Urinary bladder (tissue), 4 donors: ENCODE data around the gene NDUFA13. TPM values are rescaled to one million over a fixed set of nuclear protein-coding genes. Genes with fewer than 3 reads are reported as not detected.
"Not testable (repeated sequence)": the region's sequence is repeated elsewhere in the genome, so short reads cannot be mapped to it uniquely, and the experiment has no call there.

ENCODE experiments used
- DNase-seq: peaks from one replicate; pipeline ENCODE4 v3.0.0-alpha.2; 2015; ENCODE audit errors: extremely low spot score
- H3K27ac ChIP-seq: one replicate; pipeline ENCODE4 v1.5.1; 2013; ENCODE audit warnings: low read depth, mild to moderate bottlenecking, moderate library complexity
- H3K36me3 ChIP-seq: one replicate; pipeline ENCODE4 v1.6.1; 2013; ENCODE audit warnings: mild to moderate bottlenecking, moderate library complexity; ENCODE audit not compliant: insufficient read depth
- H3K4me1 ChIP-seq: one replicate; pipeline ENCODE4 v1.6.1; 2013; ENCODE audit warnings: mild to moderate bottlenecking, moderate library complexity; ENCODE audit not compliant: insufficient read depth
- H3K4me3 ChIP-seq: one replicate; pipeline ENCODE4 v1.5.1; 2013; ENCODE audit warnings: low read depth, low read length
- WGBS: extraction: QIAGEN DNeasy Blood & Tissue Kit; methylation state at CpG from one replicate; pipeline ENCODE4 v1.1.7; 2013; 5-methylcytosine and 5-hydroxymethylcytosine counted together
- polyA plus RNA-seq: library from polyadenylated mRNA; stranded (reverse); fragments of 200-250 nt; gene quantifications from one replicate; pipeline ENCODE4 v1.2.3, GENCODE V29; 2013
- total RNA-seq: library from RNA; depleted of rRNA; stranded (reverse); fragments of >200 nt; gene quantifications from one replicate; pipeline ENCODE4 v1.2.3, GENCODE V29; 2014
- donor health status: healthy with polysubstance abuse.
- donor health status: healthy.

The NDUFA13 gene
- total RNA-seq (74.7 TPM), polyA plus RNA-seq (318 TPM)

DNA sequence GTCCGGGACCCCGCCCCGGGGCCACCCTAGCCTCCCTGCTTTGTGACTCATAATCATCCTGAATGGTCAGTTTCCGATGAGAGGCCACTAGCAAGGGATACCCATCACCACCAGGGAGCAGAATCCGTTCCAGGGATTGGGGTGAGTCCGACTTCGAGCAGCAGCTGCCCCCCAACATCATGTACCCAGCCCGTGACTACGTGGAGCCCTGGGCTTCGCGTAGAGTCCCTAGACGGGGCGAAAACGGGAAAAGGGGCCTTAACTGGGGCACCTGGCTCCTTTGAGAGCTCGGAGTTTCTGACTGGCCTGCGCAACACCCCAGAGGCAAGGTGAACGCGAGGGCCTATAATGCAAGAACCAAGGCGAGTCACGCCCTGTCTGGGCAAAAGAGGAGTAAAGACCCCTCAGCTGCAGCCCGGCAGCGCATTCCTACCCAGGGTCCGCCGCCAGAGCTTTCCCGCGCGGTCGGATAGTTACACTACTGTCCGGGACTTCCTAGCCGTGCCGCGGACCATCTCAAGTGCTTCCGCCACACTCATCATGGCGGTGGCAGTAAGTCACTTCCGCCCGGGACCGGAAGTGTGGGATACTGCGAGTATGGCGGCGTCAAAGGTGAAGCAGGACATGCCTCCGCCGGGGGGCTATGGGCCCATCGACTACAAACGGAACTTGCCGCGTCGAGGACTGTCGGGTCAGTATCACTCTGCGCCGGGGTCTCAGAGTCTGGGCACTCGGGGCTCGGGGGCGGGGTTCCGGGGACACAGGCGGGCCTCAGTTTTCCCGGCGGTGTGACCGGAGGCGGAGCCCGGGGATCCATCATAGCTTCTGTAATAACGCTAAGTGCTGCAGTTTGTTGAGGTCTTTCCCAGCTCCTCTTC, at the start of gene NDUFA13:
Gene NDUFA13 (plus strand): TSS at position 584 of the 878 bp plus-strand sequence. CDS start 14 bp downstream, at position 598.
- 5% methylated on average over 61 of the region's 61 CpGs for WGBS

DNA sequence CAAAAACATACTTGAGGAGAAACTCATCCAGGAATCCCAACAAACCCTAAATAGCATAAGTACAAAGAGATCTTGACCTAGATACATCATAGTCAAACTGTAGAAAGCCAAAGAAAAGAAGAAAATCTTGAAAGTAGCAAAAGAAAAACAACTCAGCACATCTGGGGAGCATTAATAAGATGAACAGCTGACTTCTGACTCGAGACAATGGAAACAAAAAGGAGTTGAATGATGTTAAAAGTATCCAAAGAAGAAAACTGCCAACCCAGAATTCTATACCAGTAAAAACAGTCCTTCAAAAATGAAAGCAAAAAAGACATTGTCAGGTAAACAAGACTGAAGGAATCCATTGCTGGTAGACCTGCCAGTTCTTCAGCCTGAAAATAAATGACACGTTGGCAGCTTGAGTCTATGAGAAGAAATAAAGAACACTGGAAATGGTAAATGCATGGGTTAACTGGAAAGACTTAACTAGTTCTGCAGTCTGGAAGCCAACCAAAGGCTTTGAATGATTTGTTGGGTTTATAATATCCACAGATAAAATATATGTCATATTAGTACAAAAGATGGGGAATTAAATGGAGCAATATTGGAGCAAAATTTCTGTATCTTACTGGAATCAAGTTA, 47.5 kb upstream of the NDUFA13 start:
- peaks cover 3% of the 10 kb centered on the region for H3K36me3 ChIP-seq
- 97% methylated on average over 2 of the region's 2 CpGs for WGBS

More for the DNA sequence above, at the start of gene NDUFA13:
- DNase-seq = peak; percentile 84
- Histone ChIP-seq H3K4me3 (peak within 1 kb of the TSS; percentile 91), H3K36me3 (no peaks in the 10 kb centered on the region), H3K27ac (peak within 1 kb of the TSS; percentile 53), H3K4me1 (peaks cover 6% of the 10 kb centered on the region)

DNA sequence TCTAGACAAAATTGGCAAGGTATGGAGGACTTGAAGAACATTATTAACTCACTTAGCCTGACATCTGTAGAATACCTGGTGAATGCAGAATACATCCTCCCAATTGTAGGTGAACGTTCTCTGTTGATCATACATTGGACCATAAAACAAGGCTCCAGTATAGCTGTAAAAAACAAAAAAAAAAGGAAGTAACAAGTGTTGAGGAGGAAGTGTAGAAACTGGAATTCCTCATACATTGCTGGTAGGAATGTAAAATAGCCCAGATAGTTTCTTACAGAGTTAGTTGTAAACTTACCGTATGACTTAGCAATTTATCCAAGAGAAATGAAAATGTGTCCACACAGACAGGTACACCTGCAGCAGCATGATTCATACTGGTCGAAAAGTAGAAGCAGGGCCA, 45.4 kb upstream of the NDUFA13 start:
- no peak for DNase-seq
- whole genome bisulfite sequencing = 96% methylated on average over 3 of the region's 3 CpGs
- Histone ChIP-seq H3K27ac (no peak overlapping the region), H3K36me3 (peaks cover 3% of the 10 kb centered on the region), H3K4me3 (no peak overlapping the region), H3K4me1 (no peaks in the 10 kb centered on the region)

More for the DNA sequence above, 47.5 kb upstream of the NDUFA13 start:
- Histone ChIP-seq H3K27ac (no peak overlapping the region), H3K4me3 (no peak overlapping the region), H3K4me1 (no peaks in the 10 kb centered on the region)
- DNase-seq = no peak

DNA sequence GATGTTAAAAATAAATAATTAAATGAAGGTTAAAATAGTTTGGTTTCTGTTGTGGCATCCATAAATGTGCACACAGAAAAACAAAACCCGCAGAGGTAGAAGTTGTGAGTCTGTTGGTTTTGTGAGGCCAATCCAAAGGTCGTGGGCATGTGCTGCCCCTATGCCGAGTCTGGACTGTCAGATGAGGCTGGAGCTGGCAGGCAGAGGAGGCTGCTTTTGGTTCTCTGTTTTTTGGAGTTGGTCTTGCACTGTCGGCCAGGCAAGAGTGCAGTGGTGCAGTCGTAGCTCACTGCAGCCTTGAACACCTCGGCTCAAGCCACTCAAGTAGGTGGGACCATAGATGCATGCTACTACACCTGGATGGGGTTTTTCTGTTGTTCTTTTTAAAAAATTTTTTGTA, 44.3 kb upstream of the NDUFA13 start:
- H3K27ac ChIP-seq = no peak overlapping the region
- H3K4me1 ChIP-seq = no peaks in the 10 kb centered on the region
- H3K36me3 ChIP-seq = no peaks in the 10 kb centered on the region
- DNase-seq = no peak
- 89% methylated on average over 6 of the region's 6 CpGs for WGBS
- H3K4me3 ChIP-seq = no peak overlapping the region

DNA sequence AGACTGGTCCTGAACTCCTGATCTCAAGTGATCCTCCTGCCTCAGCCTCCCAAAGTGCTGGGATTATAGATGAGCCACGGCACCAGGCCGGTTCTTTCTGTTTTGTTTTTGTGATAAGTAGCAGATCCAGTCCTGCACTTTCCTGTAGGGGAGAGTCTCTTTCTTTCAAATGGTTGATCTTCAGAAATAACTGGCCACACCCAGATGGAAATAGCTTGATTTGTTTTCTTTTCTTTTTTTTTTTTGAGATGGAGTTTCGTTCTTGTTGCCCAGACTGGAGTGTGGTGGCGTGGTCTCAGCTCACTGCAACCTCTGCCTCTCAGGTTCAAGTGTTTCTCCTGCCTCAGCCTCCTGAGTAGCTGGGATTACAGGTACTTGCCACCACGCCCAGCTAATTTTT, 43.9 kb upstream of the NDUFA13 start:
- not testable (repeated sequence) for H3K27ac ChIP-seq, DNase-seq, H3K4me1 ChIP-seq, H3K4me3 ChIP-seq, H3K36me3 ChIP-seq
- WGBS = 70% methylated on average over 5 of the region's 5 CpGs

DNA sequence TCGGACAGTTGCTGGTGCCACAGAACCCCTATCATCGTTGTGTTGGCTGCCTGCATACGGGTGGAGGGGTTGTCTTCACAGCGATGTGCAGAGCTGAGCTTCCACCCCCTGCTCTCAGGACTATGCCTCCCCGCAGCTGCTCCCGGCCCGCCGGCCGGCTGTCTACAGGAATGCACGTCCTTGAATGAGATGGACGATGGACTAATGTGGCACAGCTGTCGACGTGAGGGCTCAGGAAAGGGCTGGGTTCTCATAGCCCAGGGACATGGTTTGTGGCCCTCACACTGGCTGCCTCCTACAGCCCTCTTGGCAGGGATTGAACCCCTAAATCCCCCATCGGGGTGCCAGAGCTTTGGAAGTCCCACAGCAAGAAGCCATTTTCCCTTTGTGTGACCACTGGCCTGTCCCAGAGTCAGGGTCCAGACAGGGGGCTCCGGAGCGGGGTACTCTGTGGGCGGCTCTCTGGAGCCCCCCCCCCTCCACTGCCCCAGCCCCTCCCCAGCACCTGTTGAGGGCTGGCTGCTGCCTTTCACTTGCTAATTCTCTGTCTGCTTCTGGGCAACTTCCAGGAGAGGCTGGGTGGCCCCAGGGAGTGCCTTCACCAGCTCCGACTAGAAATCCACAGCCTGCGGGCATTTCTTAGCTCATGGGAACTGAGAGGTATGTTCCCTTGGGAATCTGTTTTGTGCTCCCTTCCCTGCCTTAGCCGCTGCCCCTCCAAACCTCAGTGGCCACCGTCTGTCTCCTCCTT, 40.8 kb upstream of the NDUFA13 start:
- WGBS = 62% methylated on average over 21 of the region's 21 CpGs
- no peak overlapping the region for H3K4me3 ChIP-seq

DNA sequence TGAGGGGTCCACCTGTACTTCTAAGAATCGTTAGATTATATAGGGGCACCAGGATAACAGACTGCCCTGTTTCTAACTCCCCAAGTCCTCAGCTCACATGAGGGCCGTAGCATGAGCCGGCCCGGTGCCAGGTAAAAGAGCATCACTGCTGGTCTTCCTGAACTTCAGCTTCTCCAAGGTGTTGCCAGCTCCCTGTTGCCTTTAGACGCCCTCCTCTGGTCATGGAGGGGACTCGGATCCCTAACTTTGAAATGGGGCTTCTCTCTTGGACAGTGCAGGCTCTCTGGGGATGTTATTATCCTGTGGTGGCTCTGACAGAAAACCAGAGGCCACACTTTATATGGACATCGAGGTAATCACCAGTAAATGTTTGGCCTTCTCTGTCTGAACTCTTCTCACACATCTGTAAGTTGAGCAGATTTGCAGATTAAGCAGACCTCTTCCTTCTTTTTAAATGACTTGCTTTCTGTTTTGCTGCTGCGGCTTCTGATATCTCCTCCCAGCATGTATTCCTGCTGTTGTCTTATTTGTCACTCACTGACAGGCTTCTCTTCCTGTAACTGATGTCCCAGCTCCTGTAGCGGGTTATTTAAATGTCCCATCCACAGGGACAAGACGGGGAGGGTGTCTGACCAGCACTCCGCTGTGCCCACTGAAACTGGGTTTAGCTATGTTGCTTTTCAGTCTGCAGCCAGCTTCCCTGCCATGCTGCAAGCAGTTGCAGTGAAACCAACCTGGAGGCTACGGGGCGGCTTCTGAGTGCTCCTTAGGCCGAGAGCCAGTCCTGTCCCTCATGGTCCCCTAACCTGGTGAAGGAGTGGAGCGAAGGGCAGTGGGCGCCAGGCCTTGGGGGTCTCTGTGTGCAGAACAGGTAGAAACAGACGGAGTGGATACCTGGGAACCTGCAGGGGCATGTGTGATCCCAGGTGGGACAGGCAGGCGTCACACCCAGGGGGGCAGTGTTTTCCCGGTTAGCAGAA, 39.9 kb upstream of the NDUFA13 start:
- DNase-seq = no peak
- Histone ChIP-seq H3K4me3 (no peak overlapping the region), H3K4me1 (no peaks in the 10 kb centered on the region), H3K27ac (no peak overlapping the region), H3K36me3 (no peaks in the 10 kb centered on the region)
- WGBS = 74% methylated on average over 19 of the region's 19 CpGs

More for the DNA sequence above, 40.8 kb upstream of the NDUFA13 start:
- Histone ChIP-seq H3K4me1 (no peaks in the 10 kb centered on the region), H3K36me3 (no peaks in the 10 kb centered on the region), H3K27ac (no peak overlapping the region)
- no peak for DNase-seq

- H3K4me1 ChIP-seq = no peaks in the 10 kb centered on the region
- DNase-seq = no peak
- H3K27ac ChIP-seq = no peak overlapping the region
- no peak overlapping the region for H3K4me3 ChIP-seq
- 75% methylated on average over 10 of the region's 10 CpGs for WGBS
- no peaks in the 10 kb centered on the region for H3K36me3 ChIP-seq
These were observed 38.2 kb upstream of the NDUFA13 start for GRCh38 chr19:19477705-19478383.

GRCh38 chr19:19480688-19481087, 35.3 kb upstream of the NDUFA13 start:
- Histone ChIP-seq H3K4me3 (no peak overlapping the region), H3K4me1 (peaks cover 2% of the 10 kb centered on the region), H3K27ac (no peak overlapping the region), H3K36me3 (no peaks in the 10 kb centered on the region)
- DNase-seq = no peak
- 81% methylated on average over 5 of the region's 5 CpGs for whole genome bisulfite sequencing

GRCh38 chr19:19482809-19483596, 33.0 kb upstream of the NDUFA13 start:
- Histone ChIP-seq H3K4me3 (no peak overlapping the region), H3K27ac (no peak overlapping the region), H3K36me3 (no peaks in the 10 kb centered on the region), H3K4me1 (peaks cover 2% of the 10 kb centered on the region)
- 51% methylated on average over 19 of the region's 19 CpGs for WGBS
- DNase-seq = peak; percentile 66

- H3K36me3 ChIP-seq = no peaks in the 10 kb centered on the region
- H3K4me3 ChIP-seq = no peak overlapping the region
- 73% methylated on average over 15 of the region's 15 CpGs for WGBS
- peaks cover 2% of the 10 kb centered on the region for H3K4me1 ChIP-seq
- no peak for DNase-seq
- no peak overlapping the region for H3K27ac ChIP-seq
These were observed 30.6 kb upstream of the NDUFA13 start for GRCh38 chr19:19485161-19485997.
